Measurements from ENCODE around the gene TTC22. TPM values are rescaled to one million over a fixed set of nuclear protein-coding genes. Genes with fewer than 3 reads are reported as not detected.

The TTC22 gene
- total RNA-seq, 1 experiment from 2014 or later, result 0.59 TPM

DNA sequence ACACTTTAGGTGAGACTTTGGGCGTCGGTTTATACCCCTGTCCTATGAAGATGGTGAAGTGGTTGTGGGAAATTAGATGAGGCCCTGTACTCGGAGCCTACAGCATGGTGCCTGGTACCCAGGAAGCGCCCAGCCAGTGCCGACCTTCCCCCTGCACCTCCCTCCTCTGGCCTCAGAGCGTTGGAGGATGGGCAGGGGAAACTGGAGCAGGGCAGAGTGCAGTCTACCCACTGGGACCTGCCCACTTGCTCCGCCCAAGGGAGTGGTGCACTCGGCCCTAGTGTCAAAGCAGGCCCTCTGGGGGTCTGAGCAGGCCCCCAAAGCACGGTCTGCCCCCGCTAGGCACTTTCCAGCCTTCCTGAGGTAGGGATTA lies 13.0 kb upstream of the TTC22 start:
- no peaks in the 10 kb centered on the region for H3K9me3 Mint-ChIP-seq
- Histone ChIP-seq H4K5ac (ENCODE audit: insufficient read length, low read depth, low read length) (no peak overlapping the region), H4K8ac (replicated peaks; ENCODE audit: insufficient read length, low read depth, low read length) (no peak overlapping the region), H2BK15ac (ENCODE audit: low read depth, low read length) (no peak overlapping the region), H3T11ph (ENCODE audit: low read length) (no peak overlapping the region), H3K27me3 (ENCODE audit: insufficient read depth, low read length) (no peaks in the 10 kb centered on the region), H3K23ac (ENCODE audit: insufficient read length, low read depth, low read length) (no peak overlapping the region), H3K4ac (ENCODE audit: low read depth, low read length) (no peak overlapping the region), H3K9me3 (ENCODE audit: control insufficient read depth, low read depth, low read length) (no peaks in the 10 kb centered on the region), H3K18ac (ENCODE audit: insufficient read length, low read depth, low read length) (peak overlapping the region; percentile 29), H3K23me2 (ENCODE audit: insufficient read length, low read depth, low read length, poor library complexity, severe bottlenecking) (no peaks in the 10 kb centered on the region), H2BK120ac (ENCODE audit: low read depth, low read length, poor library complexity, severe bottlenecking) (no peak overlapping the region), H3K9ac (ENCODE audit: extremely low read depth, insufficient read length, low read length) (no peak overlapping the region), H3K4me2 (ENCODE audit: insufficient read depth, insufficient read length, low read length) (no peak overlapping the region), H2BK20ac (ENCODE audit: low read depth, low read length, poor library complexity, severe bottlenecking) (no peak overlapping the region), H4K20me1 (ENCODE audit: control insufficient read depth, insufficient read depth, insufficient read length) (no peaks in the 10 kb centered on the region), H3K56ac (ENCODE audit: insufficient read length, low read depth, low read length) (no peak overlapping the region), H2AK5ac (ENCODE audit: insufficient read length, low read length) (no peak overlapping the region), H2BK12ac (ENCODE audit: insufficient read length, low read depth, low read length) (no peak overlapping the region), H2AFZ (ENCODE audit: low read length) (no peak overlapping the region), H3K4me1 (ENCODE audit: insufficient read depth, low read length) (peaks cover 8% of the 10 kb centered on the region; the same call in 1 of the 2 replicates), H3K79me1 (ENCODE audit: insufficient read depth, low read depth, low read length, poor library complexity, severe bottlenecking) (no peaks in the 10 kb centered on the region), H3K27ac (ENCODE audit: insufficient read length, low read depth, low read length) (no peak overlapping the region), H4K91ac (ENCODE audit: insufficient read length, low read depth, low read length) (no peak overlapping the region), H2BK5ac (ENCODE audit: insufficient read length, low read length) (no peak overlapping the region), H3K14ac (ENCODE audit: insufficient read depth, low read length) (peak overlapping the region; percentile 33; the same call in 1 of the 2 replicates), H3K79me2 (ENCODE audit: insufficient read depth, low read length) (no peaks in the 10 kb centered on the region)
- H3K4me1 Mint-ChIP-seq, result peaks cover 48 to 53% of the 10 kb centered on the region in 2 experiments
- H3K27ac Mint-ChIP-seq, result peak overlapping the region; percentile 16 to 84 (median 73); a peak in 5 of 7 replicates
- DNase-seq, result no peak
- H3K4me3 Mint-ChIP-seq, result peak overlapping the region; percentile 16 to 60; a peak in 3 of 5 replicates
- H3K36me3 Mint-ChIP-seq (ENCODE audit: insufficient read depth in 1 of 3, low read depth in 3 of 3), result no peaks in the 10 kb centered on the region
- TF ChIP-seq, protein P1, sequence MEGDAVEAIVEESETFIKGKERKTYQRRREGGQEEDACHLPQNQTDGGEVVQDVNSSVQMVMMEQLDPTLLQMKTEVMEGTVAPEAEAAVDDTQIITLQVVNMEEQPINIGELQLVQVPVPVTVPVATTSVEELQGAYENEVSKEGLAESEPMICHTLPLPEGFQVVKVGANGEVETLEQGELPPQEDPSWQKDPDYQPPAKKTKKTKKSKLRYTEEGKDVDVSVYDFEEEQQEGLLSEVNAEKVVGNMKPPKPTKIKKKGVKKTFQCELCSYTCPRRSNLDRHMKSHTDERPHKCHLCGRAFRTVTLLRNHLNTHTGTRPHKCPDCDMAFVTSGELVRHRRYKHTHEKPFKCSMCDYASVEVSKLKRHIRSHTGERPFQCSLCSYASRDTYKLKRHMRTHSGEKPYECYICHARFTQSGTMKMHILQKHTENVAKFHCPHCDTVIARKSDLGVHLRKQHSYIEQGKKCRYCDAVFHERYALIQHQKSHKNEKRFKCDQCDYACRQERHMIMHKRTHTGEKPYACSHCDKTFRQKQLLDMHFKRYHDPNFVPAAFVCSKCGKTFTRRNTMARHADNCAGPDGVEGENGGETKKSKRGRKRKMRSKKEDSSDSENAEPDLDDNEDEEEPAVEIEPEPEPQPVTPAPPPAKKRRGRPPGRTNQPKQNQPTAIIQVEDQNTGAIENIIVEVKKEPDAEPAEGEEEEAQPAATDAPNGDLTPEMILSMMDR (conservative IDR thresholded peaks at IDR 0.05), result no peak
- no CpG with 5 or more reads among the region's 10 CpGs for WGBS (ENCODE audit: extremely low coverage, insufficient read length, low lambda C conversion rate)
- peaks cover 40% of the 10 kb centered on the region for H3K27me3 Mint-ChIP-seq (ENCODE audit: low read depth)
